CD4-positive, CD25-positive, alpha-beta regulatory T cell (primary cell): ENCODE data around the gene NAALADL2. TPM values are rescaled to one million over a fixed set of nuclear protein-coding genes. Genes with fewer than 3 reads are reported as not detected.
A peak's percentile ranks its signal among the peaks of the same experiment; 100 is the strongest.

Experiments
- ATAC-seq, 2 donors: fragments of 150-1000 bp; cut with Tn5 transposase; one replicate each; pipeline ENCODE4 v1.10.0; 2021; ENCODE audit warnings: low read depth in 2 of 2, moderate number of reproducible peaks in 2 of 2, moderate library complexity in 1 of 2
- DNase-seq, 3 donors: peaks; one replicate each; pipeline versions ENCODE4 v3.0.0 to v3.0.0-alpha.2; 2012 to 2022; ENCODE audit warnings: mixed read lengths in 1 of 3
- H3K27ac ChIP-seq: one replicate; pipeline ENCODE4 v1.7.0; 2013; ENCODE audit warnings: mild to moderate bottlenecking, low read length; ENCODE audit not compliant: insufficient read depth, poor library complexity, severe bottlenecking
- H3K27me3 ChIP-seq: one replicate; pipeline ENCODE4 v1.7.0; 2013; ENCODE audit warnings: low read length; ENCODE audit not compliant: control insufficient read depth, insufficient read depth
- H3K36me3 ChIP-seq: one replicate; pipeline ENCODE4 v1.7.0; 2013; ENCODE audit warnings: mild to moderate bottlenecking, low read length, moderate library complexity; ENCODE audit not compliant: control insufficient read depth, insufficient read depth
- H3K4me1 ChIP-seq: 2 replicates; pipeline ENCODE4 v1.7.0; 2013; ENCODE audit warnings: mild to moderate bottlenecking, low read length; ENCODE audit not compliant: insufficient read depth, control insufficient read depth, poor library complexity, severe bottlenecking
- H3K4me3 ChIP-seq: one replicate; pipeline ENCODE4 v1.7.0; 2013; ENCODE audit warnings: low read depth, mild to moderate bottlenecking, low read length, moderate library complexity
- H3K9me3 ChIP-seq, 2 experiments: 1 replicate in 1 of 2; 2 replicates in 1 of 2; pipeline ENCODE4 v1.7.0; 2013; ENCODE audit warnings: low read length in 2 of 2, mild to moderate bottlenecking in 1 of 2, moderate library complexity in 1 of 2; ENCODE audit not compliant: control insufficient read depth in 2 of 2
- H3K27ac Mint-ChIP-seq, 3 donors: one replicate each; pipeline ENCODE4 v1.8.0; 2020 to 2022; ENCODE audit warnings: mild to moderate bottlenecking in 3 of 3, mixed read lengths in 3 of 3, moderate library complexity in 2 of 3
- H3K27me3 Mint-ChIP-seq: one replicate; pipeline ENCODE4 v1.8.0; 2022; ENCODE audit warnings: mild to moderate bottlenecking, mixed read lengths
- H3K36me3 Mint-ChIP-seq: one replicate; pipeline ENCODE4 v1.8.0; 2020; ENCODE audit warnings: mixed read lengths
- H3K4me1 Mint-ChIP-seq, 4 donors: one replicate each; pipeline ENCODE4 v1.8.0; 2020 to 2022; ENCODE audit warnings: mixed read lengths in 4 of 4, mild to moderate bottlenecking in 1 of 4
- H3K4me3 Mint-ChIP-seq, 4 donors: one replicate each; pipeline ENCODE4 v1.8.0; 2020 to 2022; ENCODE audit warnings: mild to moderate bottlenecking in 4 of 4, mixed read lengths in 4 of 4, moderate library complexity in 3 of 4
- H3K9me3 Mint-ChIP-seq, 7 donors: one replicate each; pipeline ENCODE4 v1.8.0; 2020 to 2022; ENCODE audit warnings: mixed read lengths in 7 of 7, mild to moderate bottlenecking in 3 of 7, moderate library complexity in 2 of 7
- polyA plus RNA-seq, 4 donors: library from polyadenylated mRNA; unstranded; fragments of 300-500 nt; fragmentation: Illumina TruSeq; gene quantifications; one replicate each; pipeline ENCODE4 v1.2.3, GENCODE V29; 2021
- total RNA-seq: library from RNA; stranded (reverse); gene quantifications from one replicate; pipeline ENCODE4 v1.2.3, GENCODE V29; 2022

Gene NAALADL2
- total and polyA plus RNA-seq, 5 donors from 2014 or later = not detected

DNA sequence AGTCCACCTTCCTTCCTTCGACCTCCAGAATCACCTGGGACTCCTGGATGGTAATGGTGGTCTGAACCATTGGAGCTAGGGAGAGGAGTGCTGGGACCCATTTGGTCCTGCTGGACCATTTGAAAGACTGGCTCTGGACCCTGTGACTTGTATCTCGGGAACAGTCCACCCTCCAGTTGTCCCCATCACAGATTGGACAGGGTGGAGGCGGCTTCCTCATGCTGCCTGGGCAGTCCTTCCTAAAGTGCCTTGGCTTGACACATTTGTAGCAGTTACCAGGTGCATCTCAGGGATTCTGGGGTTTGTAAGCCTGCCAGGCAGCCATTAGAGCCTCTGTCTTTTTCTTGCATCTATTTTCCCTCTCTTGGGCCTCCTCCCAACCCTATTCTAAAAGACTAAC lies 758.1 kb downstream of the NAALADL2 start:
- Mint-ChIP-seq H3K9me3 (peaks cover 0 to 13% (median 7%) of the 10 kb centered on the region in 7 donors), H3K4me3 (no peak overlapping the region), H3K27ac (no peak overlapping the region), H3K36me3 (no peaks in the 10 kb centered on the region), H3K4me1 (no peaks in the 10 kb centered on the region), H3K27me3 (no peaks in the 10 kb centered on the region)
- Histone ChIP-seq H3K27me3 (no peaks in the 10 kb centered on the region), H3K9me3 (peaks cover 0 to 8% of the 10 kb centered on the region in 2 experiments), H3K4me1 (no peaks in the 10 kb centered on the region), H3K27ac (no peak overlapping the region), H3K4me3 (no peak overlapping the region), H3K36me3 (no peaks in the 10 kb centered on the region)
- ATAC-seq = no peak
- DNase-seq = no peak

DNA sequence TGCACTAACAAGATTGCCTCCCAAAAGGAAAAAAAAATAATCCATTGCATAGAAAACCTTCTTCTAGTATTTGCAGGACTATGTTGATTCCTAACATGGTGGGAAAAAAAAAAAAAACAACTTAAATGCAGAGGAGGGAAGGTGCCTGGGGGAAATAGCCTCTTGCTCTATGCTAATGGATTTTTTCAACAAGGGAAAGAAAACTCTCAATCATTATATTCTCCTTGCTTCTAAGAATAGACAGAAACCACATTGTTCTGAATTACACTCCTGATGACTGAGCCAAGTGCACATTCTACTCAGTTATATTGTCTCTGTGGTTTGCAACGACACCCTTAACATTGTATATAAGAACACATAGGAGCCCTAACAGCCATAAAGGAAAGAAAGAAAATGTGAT lies 760.2 kb downstream of the NAALADL2 start:
- Mint-ChIP-seq H3K4me1 (no peaks in the 10 kb centered on the region), H3K36me3 (no peaks in the 10 kb centered on the region), H3K27me3 (no peaks in the 10 kb centered on the region), H3K9me3 (peaks cover 3 to 17% (median 7%) of the 10 kb centered on the region in 7 donors), H3K27ac (no peak overlapping the region), H3K4me3 (no peak overlapping the region)
- no peak for ATAC-seq
- Histone ChIP-seq H3K4me1 (no peaks in the 10 kb centered on the region), H3K36me3 (no peaks in the 10 kb centered on the region), H3K4me3 (no peak overlapping the region), H3K9me3 (peaks cover 0 to 8% of the 10 kb centered on the region in 2 experiments), H3K27ac (no peak overlapping the region), H3K27me3 (no peaks in the 10 kb centered on the region)
- no peak for DNase-seq

DNA sequence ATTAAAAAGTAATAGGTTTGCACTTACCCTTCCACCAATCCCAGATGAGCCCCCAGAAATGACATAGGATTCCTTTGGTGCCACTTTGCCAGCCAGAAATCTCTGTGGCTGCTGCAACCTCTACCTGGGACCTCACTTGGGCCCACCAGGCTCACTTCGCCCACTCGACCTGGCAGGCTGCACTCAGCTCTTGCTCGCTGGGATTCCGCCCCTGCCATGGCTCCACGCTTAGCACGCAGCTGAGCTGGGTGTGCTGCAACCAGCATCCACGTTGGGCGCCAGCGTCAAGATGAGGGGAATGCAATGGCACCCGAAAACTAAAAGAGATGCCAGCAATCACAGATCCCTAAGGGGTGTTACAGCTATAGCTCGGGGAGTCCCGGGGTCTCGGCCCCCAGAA lies 761.0 kb downstream of the NAALADL2 start:
- no peak overlapping the region for H3K27ac ChIP-seq
- no peak for ATAC-seq
- no peaks in the 10 kb centered on the region for H3K4me1 ChIP-seq
- Mint-ChIP-seq H3K9me3 (peaks cover 5 to 18% (median 7%) of the 10 kb centered on the region in 7 donors), H3K27me3 (no peaks in the 10 kb centered on the region), H3K36me3 (no peaks in the 10 kb centered on the region), H3K27ac (no peak overlapping the region), H3K4me1 (no peaks in the 10 kb centered on the region), H3K4me3 (no peak overlapping the region)
- H3K36me3 ChIP-seq = no peaks in the 10 kb centered on the region
- no peak for DNase-seq
- no peaks in the 10 kb centered on the region for H3K27me3 ChIP-seq
- no peak overlapping the region for H3K4me3 ChIP-seq
- peaks cover 0 to 8% of the 10 kb centered on the region in 2 experiments for H3K9me3 ChIP-seq

DNA sequence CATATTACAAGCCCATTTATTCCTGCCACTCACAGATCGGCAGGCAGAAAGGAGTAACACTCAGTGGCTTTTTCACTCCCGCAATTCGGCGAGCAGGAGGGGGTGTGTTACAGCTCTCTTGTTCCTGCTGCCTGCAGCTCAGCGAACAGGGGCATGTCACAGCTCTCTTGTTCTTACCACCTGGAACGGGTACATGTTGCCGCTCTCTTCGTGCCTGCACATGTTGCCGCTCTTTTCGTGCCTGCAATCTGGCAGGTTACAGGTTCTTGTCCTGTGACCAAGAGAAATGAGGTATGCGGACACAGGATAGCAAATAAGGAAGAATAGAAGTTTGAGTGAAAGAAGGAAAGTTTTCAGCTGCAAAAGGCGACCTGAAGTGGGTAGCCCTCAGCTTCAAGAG lies 761.4 kb downstream of the NAALADL2 start:
- no peak overlapping the region for H3K4me3 ChIP-seq
- Mint-ChIP-seq H3K36me3 (no peaks in the 10 kb centered on the region), H3K4me3 (no peak overlapping the region), H3K9me3 (peaks cover 5 to 18% (median 8%) of the 10 kb centered on the region in 7 donors), H3K4me1 (no peaks in the 10 kb centered on the region), H3K27ac (peak overlapping the region in 1 of 3 donors; percentile 69), H3K27me3 (no peaks in the 10 kb centered on the region)
- no peaks in the 10 kb centered on the region for H3K36me3 ChIP-seq
- no peaks in the 10 kb centered on the region for H3K27me3 ChIP-seq
- no peaks in the 10 kb centered on the region for H3K4me1 ChIP-seq
- ATAC-seq (no peak), DNase-seq (no peak)
- peaks cover 0 to 8% of the 10 kb centered on the region in 2 experiments for H3K9me3 ChIP-seq
- no peak overlapping the region for H3K27ac ChIP-seq

DNA sequence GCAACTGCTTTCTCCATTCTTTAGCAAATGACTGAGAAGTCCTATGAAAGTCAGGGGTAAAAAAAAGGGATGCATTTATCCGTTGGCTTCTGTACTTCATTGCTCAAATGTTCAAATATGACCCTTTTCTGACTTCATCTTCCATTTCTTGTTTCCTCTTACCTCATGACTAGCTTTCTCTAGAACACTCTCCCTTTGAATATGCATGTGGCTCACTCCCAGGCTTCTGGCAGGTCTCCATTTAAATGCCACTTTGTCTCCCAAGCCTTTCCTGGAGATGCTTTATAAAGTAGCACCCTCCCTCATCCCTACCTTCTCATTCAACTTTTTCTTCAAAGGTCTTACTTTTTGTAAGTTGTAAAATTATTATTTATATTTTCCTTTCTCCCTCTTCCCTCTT lies 781.8 kb downstream of the NAALADL2 start:
- no peak for ATAC-seq
- Histone ChIP-seq H3K36me3 (no peaks in the 10 kb centered on the region), H3K4me1 (no peaks in the 10 kb centered on the region), H3K27me3 (no peaks in the 10 kb centered on the region), H3K4me3 (no peak overlapping the region), H3K9me3 (no peaks in the 10 kb centered on the region), H3K27ac (no peak overlapping the region)
- H3K9me3 Mint-ChIP-seq = peaks cover 2 to 12% (median 6%) of the 10 kb centered on the region in 7 donors
- H3K4me1 Mint-ChIP-seq = no peaks in the 10 kb centered on the region
- no peak for DNase-seq
- H3K4me3 Mint-ChIP-seq = no peak overlapping the region
- no peaks in the 10 kb centered on the region for H3K27me3 Mint-ChIP-seq
- no peak overlapping the region for H3K27ac Mint-ChIP-seq
- no peaks in the 10 kb centered on the region for H3K36me3 Mint-ChIP-seq

DNA sequence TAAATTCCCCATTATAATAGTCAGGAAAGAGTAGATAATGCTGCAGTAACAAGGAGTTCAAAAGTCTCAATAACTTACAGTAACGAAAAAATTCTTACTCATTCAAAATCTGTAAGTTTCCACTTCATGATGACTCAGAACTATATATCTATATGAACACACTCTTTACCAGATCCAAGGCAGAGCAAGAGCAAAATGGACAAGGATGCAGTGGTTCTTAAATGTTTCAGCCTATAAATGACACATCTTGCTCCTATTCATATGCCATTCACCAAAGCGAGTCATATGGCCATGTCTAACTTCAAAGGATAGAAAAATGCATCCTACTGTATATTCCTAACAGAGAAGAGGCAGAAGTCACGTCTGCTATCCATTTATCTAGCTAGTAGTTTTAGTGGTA lies 787.7 kb downstream of the NAALADL2 start:
- no peaks in the 10 kb centered on the region for H3K27me3 ChIP-seq
- no peak overlapping the region for H3K27ac ChIP-seq
- DNase-seq (no peak), ATAC-seq (no peak)
- Mint-ChIP-seq H3K4me3 (no peak overlapping the region), H3K9me3 (peaks cover 0 to 12% (median 4%) of the 10 kb centered on the region in 7 donors), H3K36me3 (no peaks in the 10 kb centered on the region), H3K27ac (no peak overlapping the region), H3K4me1 (no peaks in the 10 kb centered on the region), H3K27me3 (no peaks in the 10 kb centered on the region)
- H3K4me1 ChIP-seq = no peaks in the 10 kb centered on the region
- peaks cover 0 to 5% of the 10 kb centered on the region in 2 experiments for H3K9me3 ChIP-seq
- no peak overlapping the region for H3K4me3 ChIP-seq
- H3K36me3 ChIP-seq = no peaks in the 10 kb centered on the region

DNA sequence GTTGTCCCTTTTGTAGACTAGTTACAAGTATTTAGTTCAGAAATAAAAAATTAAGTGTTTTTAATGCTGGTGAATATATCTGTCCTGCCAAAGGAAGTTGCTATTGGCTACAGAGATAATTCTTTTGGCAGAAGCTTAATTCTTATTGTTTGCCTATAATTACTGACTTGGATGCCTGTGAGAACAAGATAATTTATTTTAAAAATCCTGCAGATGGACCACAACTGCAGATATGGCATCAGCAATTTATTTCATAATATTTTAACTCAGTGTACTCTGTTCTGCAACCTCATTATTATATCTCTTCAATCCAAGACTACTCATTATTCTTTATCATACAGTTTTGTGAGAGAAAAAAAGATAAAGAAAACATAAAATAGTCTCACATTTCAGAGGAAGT lies 789.8 kb downstream of the NAALADL2 start:
- Histone ChIP-seq H3K27ac (no peak overlapping the region), H3K4me1 (no peaks in the 10 kb centered on the region), H3K36me3 (no peaks in the 10 kb centered on the region), H3K4me3 (no peak overlapping the region), H3K27me3 (no peaks in the 10 kb centered on the region), H3K9me3 (peaks cover 0 to 5% of the 10 kb centered on the region in 2 experiments)
- DNase-seq (no peak), ATAC-seq (no peak)
- Mint-ChIP-seq H3K9me3 (peaks cover 0 to 11% (median 5%) of the 10 kb centered on the region in 7 donors), H3K27ac (no peak overlapping the region), H3K27me3 (no peaks in the 10 kb centered on the region), H3K4me1 (no peaks in the 10 kb centered on the region), H3K36me3 (no peaks in the 10 kb centered on the region), H3K4me3 (no peak overlapping the region)

DNA sequence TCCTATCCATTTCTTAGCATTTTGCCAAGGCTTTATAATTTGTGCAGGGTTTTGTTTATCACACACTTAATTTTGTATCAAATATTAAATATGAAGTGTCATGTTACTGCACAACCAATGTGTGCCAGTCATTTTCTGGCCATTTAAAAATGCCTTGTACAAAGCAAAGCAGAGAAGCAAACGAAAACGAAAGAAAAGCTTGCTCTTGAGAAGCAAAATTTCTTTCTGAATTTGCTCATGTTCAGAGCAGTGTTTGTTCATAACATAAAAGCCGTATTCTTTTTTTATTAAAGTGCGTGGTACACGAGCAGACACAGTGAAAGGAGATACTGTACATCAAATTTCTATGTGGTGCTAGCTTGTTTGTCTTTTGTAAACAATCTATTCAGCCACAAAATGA lies 792.6 kb downstream of the NAALADL2 start:
- Histone ChIP-seq H3K27ac (no peak overlapping the region), H3K36me3 (no peaks in the 10 kb centered on the region), H3K9me3 (peaks cover 0 to 5% of the 10 kb centered on the region in 2 experiments), H3K27me3 (no peaks in the 10 kb centered on the region), H3K4me3 (no peak overlapping the region), H3K4me1 (no peaks in the 10 kb centered on the region)
- DNase-seq (no peak), ATAC-seq (no peak)
- Mint-ChIP-seq H3K9me3 (peaks cover 0 to 11% (median 3%) of the 10 kb centered on the region in 7 donors), H3K4me3 (no peak overlapping the region), H3K27ac (no peak overlapping the region), H3K36me3 (no peaks in the 10 kb centered on the region), H3K4me1 (no peaks in the 10 kb centered on the region), H3K27me3 (no peaks in the 10 kb centered on the region)
